SK-N-SH (cell line): Measurements from ENCODE around the gene NIT1. TPM values are rescaled to one million over a fixed set of nuclear protein-coding genes. Genes with fewer than 3 reads are reported as not detected.

Source experiments
- CTCF ChIA-PET: fragments of 300-600, 350-600 bp; formaldehyde crosslinking; extraction: SDS; loops from one replicate; lab custom pipeline; 2021; lab: Yijun Ruan, JAX
- POLR2A ChIA-PET: fragments of 350-600 bp; sonication (Branson Sonifier 250); formaldehyde crosslinking; extraction: SDS; loops from one replicate; lab custom pipeline; 2020; ENCODE audit warnings: antibody characterized with exemption, inconsistent platforms; lab: Yijun Ruan, JAX
- DNase-seq: peaks from one replicate; pipeline ENCODE4 v3.0.0; 2012
- H2AFZ ChIP-seq: fragments of 200-600 bp; sonication (generic); 2 replicates; pipeline ENCODE4 v1.8.1; 2016; ENCODE audit warnings: antibody characterized with exemption, mild to moderate bottlenecking, low read depth
- H3F3A ChIP-seq: fragments of 200-600 bp; sonication (generic); replicated peaks from 2 replicates; pipeline ENCODE3; 2016; ENCODE audit warnings: antibody characterized with exemption, mild to moderate bottlenecking; ENCODE audit not compliant: insufficient read depth
- H3K27ac ChIP-seq, 2 experiments: fragments of 200-500 bp in 1 of 2; fragments of 200-600 bp in 1 of 2; sonication (Bioruptor generic) in 1 of 2; sonication (generic), shearing (Covaris generic) in 1 of 2; 2 replicates each; pipeline versions ENCODE4 v1.5.1 to v1.6.1; 2014 to 2016; ENCODE audit warnings: low read depth in 2 of 2, inconsistent platforms in 1 of 2, low read length in 1 of 2, mild to moderate bottlenecking in 1 of 2, mixed read lengths in 1 of 2
- H3K27me3 ChIP-seq: fragments of 200-600 bp; sonication (generic), shearing (Covaris generic); 2 replicates; pipeline ENCODE4 v1.6.1; 2016; ENCODE audit warnings: mixed run types; ENCODE audit not compliant: insufficient read depth
- H3K36me3 ChIP-seq, 2 experiments: fragments of 200-500 bp in 1 of 2; fragments of 200-600 bp in 1 of 2; sonication (Bioruptor generic) in 1 of 2; sonication (generic) in 1 of 2; replicated peaks in 1 of 2; 2 replicates each; pipeline versions ENCODE3 to v1.5.1; 2014 to 2016; ENCODE audit warnings: low read length in 1 of 2, mild to moderate bottlenecking in 1 of 2; ENCODE audit not compliant: insufficient read depth in 2 of 2, control insufficient read depth in 1 of 2
- H3K4me1 ChIP-seq, 2 experiments: fragments of 200-500 bp in 1 of 2; fragments of 200-600 bp in 1 of 2; sonication (Bioruptor generic) in 1 of 2; sonication (generic), shearing (Covaris generic) in 1 of 2; 2 replicates each; pipeline versions ENCODE4 v1.5.1 to v1.6.1; 2014 to 2016; ENCODE audit warnings: low read depth in 1 of 2, low read length in 1 of 2, mixed run types in 1 of 2; ENCODE audit not compliant: insufficient read depth in 2 of 2, control insufficient read depth in 1 of 2
- H3K4me2 ChIP-seq: fragments of 200-600 bp; sonication (generic), shearing (Covaris generic); 2 replicates; pipeline ENCODE4 v1.6.1; 2017; ENCODE audit warnings: mixed run types
- H3K4me3 ChIP-seq, 2 experiments: fragments of 200-500 bp in 1 of 2; fragments of 200-600 bp in 1 of 2; sonication (Bioruptor generic) in 1 of 2; sonication (generic), shearing (Covaris generic) in 1 of 2; 2 replicates each; pipeline versions ENCODE4 v1.5.1 to v1.8.1; 2014 to 2016; ENCODE audit warnings: low read depth in 2 of 2, inconsistent platforms in 1 of 2, low read length in 1 of 2, mild to moderate bottlenecking in 1 of 2, mixed read lengths in 1 of 2, moderate library complexity in 1 of 2
- H3K79me2 ChIP-seq: fragments of 200-600 bp; sonication (generic); 2 replicates; pipeline ENCODE4 v1.8.1; 2017; ENCODE audit warnings: mild to moderate bottlenecking; ENCODE audit not compliant: insufficient read depth
- H3K9ac ChIP-seq: fragments of 200-600 bp; sonication (generic); 2 replicates; pipeline ENCODE4 v1.6.1; 2017; ENCODE audit warnings: mixed run types
- H3K9me2 ChIP-seq: fragments of 200-600 bp; sonication (generic); 2 replicates; pipeline ENCODE4 v1.6.1; 2017; ENCODE audit warnings: mixed run types
- H3K9me3 ChIP-seq: fragments of 200-600 bp; sonication (generic); 2 replicates; pipeline ENCODE4 v1.6.1; 2017; ENCODE audit warnings: mixed run types, mild to moderate bottlenecking, moderate library complexity
- H4K20me1 ChIP-seq: fragments of 200-600 bp; sonication (generic); 2 replicates; pipeline ENCODE4 v1.6.1; 2017; ENCODE audit warnings: mild to moderate bottlenecking, mixed run types; ENCODE audit not compliant: insufficient read depth
- CHD2 ChIP-seq: fragments of 150-350 bp; IDR thresholded peaks from 2 replicates; pipeline ENCODE4 v1.6.1; 2018; ENCODE audit warnings: low read length; ENCODE audit not compliant: partially characterized antibody
- FOSL2 ChIP-seq: IDR thresholded peaks from 2 replicates; pipeline ENCODE4 v1.4.0; 2012; ENCODE audit warnings: low read depth, mild to moderate bottlenecking, moderate library complexity, borderline replicate concordance
- FOXJ3 ChIP-seq: sonication (generic); formaldehyde crosslinking; IDR thresholded peaks from 2 replicates; pipeline ENCODE4 v1.5.1; 2020; ENCODE audit warnings: mild to moderate bottlenecking, missing genetic modification reagents
- FOXM1 ChIP-seq: IDR thresholded peaks from 2 replicates; pipeline ENCODE4 v1.4.0; 2012; ENCODE audit warnings: low read depth, mild to moderate bottlenecking
- GATA2 ChIP-seq: sonication (generic); formaldehyde crosslinking; IDR thresholded peaks from 2 replicates; pipeline ENCODE4 v1.5.0; 2020; ENCODE audit warnings: mild to moderate bottlenecking, missing genetic modification reagents
- IRF3 ChIP-seq: fragments of 150-350 bp; IDR thresholded peaks from 2 replicates; pipeline ENCODE4 v1.6.1; 2016; ENCODE audit warnings: mild to moderate bottlenecking, low read depth, low read length
- JUND ChIP-seq: IDR thresholded peaks from 2 replicates; pipeline ENCODE4 v1.4.0; 2012
- MXI1 ChIP-seq: IDR thresholded peaks from 2 replicates; pipeline ENCODE4 v1.6.1; 2012; ENCODE audit warnings: mild to moderate bottlenecking, low read depth, low read length, improper control_type of control experiment
- NFIC ChIP-seq: IDR thresholded peaks from 2 replicates; pipeline ENCODE4 v1.4.0; 2012; ENCODE audit warnings: borderline replicate concordance
- RCOR1 ChIP-seq: fragments of 150-350 bp; IDR thresholded peaks from 2 replicates; pipeline ENCODE4 v1.6.1; 2017; ENCODE audit warnings: antibody characterized with exemption, low read length
- RFX5 ChIP-seq: IDR thresholded peaks from 2 replicates; pipeline ENCODE4 v1.6.1; 2012; ENCODE audit warnings: mild to moderate bottlenecking, improper control_type of control experiment, low read length
- RXRA ChIP-seq: IDR thresholded peaks from 2 replicates; pipeline ENCODE4 v1.4.0; 2012; ENCODE audit warnings: low read depth, mild to moderate bottlenecking, borderline replicate concordance
- SMC3 ChIP-seq: IDR thresholded peaks from 2 replicates; pipeline ENCODE4 v1.6.1; 2012; ENCODE audit warnings: low read depth, low read length, improper control_type of control experiment
- TAF1 ChIP-seq: IDR thresholded peaks from 2 replicates; pipeline ENCODE4 v1.6.1; 2012; ENCODE audit warnings: low read depth, mild to moderate bottlenecking, low read length, moderate library complexity, borderline replicate concordance
- TEAD4 ChIP-seq: IDR thresholded peaks from 2 replicates; pipeline ENCODE4 v1.4.0; 2012; ENCODE audit warnings: mild to moderate bottlenecking, borderline replicate concordance; ENCODE audit not compliant: insufficient read depth
- YY1 ChIP-seq: IDR thresholded peaks from 2 replicates; pipeline ENCODE4 v1.4.0; 2012; ENCODE audit warnings: low read depth, mild to moderate bottlenecking
- WGBS: methylation state at CpG from one replicate; pipeline ENCODE4 v1.1.6; 2017; ENCODE audit warnings: low lambda C conversion rate; 5-methylcytosine and 5-hydroxymethylcytosine counted together
- polyA plus RNA-seq, 3 experiments: library from polyadenylated mRNA; depleted of rRNA; stranded (reverse); fragments of >200 nt; gene quantifications; 2 replicates each; pipeline ENCODE4 v1.2.3, GENCODE V29; 2012
- TF ChIP-seq, protein P1 (sequence below): IDR thresholded peaks from 2 replicates; pipeline ENCODE4 v1.4.0; 2012; ENCODE audit warnings: low read depth, borderline replicate concordance
- TF ChIP-seq, protein P2 (sequence below): IDR thresholded peaks from 2 replicates; pipeline ENCODE4 v1.4.0; 2012; ENCODE audit warnings: low read depth
- TF ChIP-seq, protein P3 (sequence below): IDR thresholded peaks from 2 replicates; pipeline ENCODE4 v1.4.0; 2012; ENCODE audit warnings: low read depth, borderline replicate concordance
- TF ChIP-seq, protein P4 (sequence below): IDR thresholded peaks from 2 replicates; pipeline ENCODE4; 2012

NIT1 gene
- polyA plus RNA-seq, 1 of the 3 experiments (the other 2 are of a cell fraction), result 38.7 TPM

DNA sequence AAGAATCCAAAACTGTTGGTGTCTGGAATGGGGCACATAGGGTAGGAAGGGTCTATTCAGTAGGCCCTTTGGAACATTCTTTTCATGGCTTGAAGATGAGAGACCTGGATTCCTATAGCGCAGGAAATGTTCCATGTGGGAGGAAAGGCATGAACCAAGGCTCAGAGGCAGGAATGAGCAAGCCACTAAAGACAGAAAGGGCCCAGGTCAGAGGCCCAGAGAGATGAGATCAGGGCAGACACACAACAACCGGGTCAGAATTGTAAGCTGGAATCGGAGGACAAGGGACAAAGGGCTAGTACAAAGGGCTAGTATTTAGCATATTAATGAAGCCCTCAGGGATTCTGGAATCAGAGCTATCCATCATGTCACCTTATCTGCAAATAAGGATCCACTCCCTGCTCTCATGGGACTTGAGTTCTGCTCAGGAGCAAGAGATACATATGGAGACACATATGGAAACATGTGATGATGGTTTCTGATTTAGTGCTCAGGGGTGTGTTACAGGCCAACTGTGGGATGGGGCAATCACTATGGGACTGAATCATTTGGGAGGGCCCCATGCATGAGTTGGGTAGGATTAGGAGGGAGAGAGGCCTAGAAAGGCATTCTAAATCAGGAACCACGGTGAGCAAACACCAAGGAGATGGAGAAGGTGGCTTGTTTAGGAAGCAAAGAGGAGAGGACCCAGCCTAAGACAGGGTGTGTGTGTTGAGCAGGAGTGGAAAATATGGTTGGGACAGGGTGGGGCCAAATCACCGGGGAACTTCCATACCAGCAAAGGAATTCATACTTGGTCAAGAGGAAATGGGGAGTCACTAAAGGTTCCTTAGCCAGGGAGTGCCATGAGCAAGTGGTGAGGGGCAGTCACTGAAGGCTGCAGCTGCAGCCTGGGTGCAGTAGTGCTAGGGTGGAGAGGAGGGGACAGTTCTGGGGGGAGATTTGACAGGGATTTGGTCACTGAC, 37.2 kb upstream of the NIT1 start:
- no peak overlapping the region for H3K4me2 ChIP-seq
- DNase-seq, result no peak
- WGBS, result 49% methylated on average over 5 of the region's 5 CpGs
- H3K79me2 ChIP-seq, result no peaks in the 10 kb centered on the region
- H4K20me1 ChIP-seq, result no peaks in the 10 kb centered on the region
- CTCF ChIA-PET, result interaction anchor here (0.7 to 22.7 kb wide), 4 partner anchors 9 to 85 kb away, joined by 3 to 198 read pairs (median 6); partner anchors contain the start of genes KLHDC9 and NECTIN4
- H2AFZ ChIP-seq, result no peak overlapping the region
- no peaks in the 10 kb centered on the region for H3K36me3 ChIP-seq
- no peak overlapping the region for H3K27ac ChIP-seq
- POLR2A ChIA-PET, result no interaction called here
- H3K4me1 ChIP-seq, result peaks cover 8 to 13% of the 10 kb centered on the region in 2 experiments; a peak in 2 of 4 replicates
- no peak overlapping the region for H3K4me3 ChIP-seq
- no peak for TF ChIP-seq SMC3
- TF ChIP-seq JUND, result no peak
- no peak for TF ChIP-seq FOXM1
- TF ChIP-seq, protein P1, sequence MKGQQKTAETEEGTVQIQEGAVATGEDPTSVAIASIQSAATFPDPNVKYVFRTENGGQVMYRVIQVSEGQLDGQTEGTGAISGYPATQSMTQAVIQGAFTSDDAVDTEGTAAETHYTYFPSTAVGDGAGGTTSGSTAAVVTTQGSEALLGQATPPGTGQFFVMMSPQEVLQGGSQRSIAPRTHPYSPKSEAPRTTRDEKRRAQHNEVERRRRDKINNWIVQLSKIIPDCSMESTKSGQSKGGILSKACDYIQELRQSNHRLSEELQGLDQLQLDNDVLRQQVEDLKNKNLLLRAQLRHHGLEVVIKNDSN, result no peak
- TF ChIP-seq RFX5, result no peak
- TF ChIP-seq, protein P2, sequence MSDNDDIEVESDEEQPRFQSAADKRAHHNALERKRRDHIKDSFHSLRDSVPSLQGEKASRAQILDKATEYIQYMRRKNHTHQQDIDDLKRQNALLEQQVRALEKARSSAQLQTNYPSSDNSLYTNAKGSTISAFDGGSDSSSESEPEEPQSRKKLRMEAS, result no peak
- TF ChIP-seq IRF3, result no peak
- TF ChIP-seq TEAD4, result no peak
- no peak for TF ChIP-seq NFIC
- TF ChIP-seq FOSL2, result no peak
- TF ChIP-seq CHD2, result no peak
- TF ChIP-seq RCOR1, result no peak
- TF ChIP-seq, all 33 proteins: peak for 0
- Histone ChIP-seq H3F3A (no peaks in the 10 kb centered on the region), H3K27me3 (no peaks in the 10 kb centered on the region), H3K9me3 (no peaks in the 10 kb centered on the region), H3K9me2 (no peaks in the 10 kb centered on the region), H3K9ac (no peak overlapping the region)

- H2AFZ ChIP-seq, result no peak overlapping the region
- no peaks in the 10 kb centered on the region for H4K20me1 ChIP-seq
- DNase-seq, result no peak
- no peak overlapping the region for H3K9ac ChIP-seq
- 75% methylated on average over 5 of the region's 5 CpGs for WGBS
- no peaks in the 10 kb centered on the region for H3F3A ChIP-seq
- no peak overlapping the region for H3K27ac ChIP-seq
- H3K79me2 ChIP-seq, result no peaks in the 10 kb centered on the region
- no peak overlapping the region for H3K4me2 ChIP-seq
- POLR2A ChIA-PET, result no interaction called here
- no peaks in the 10 kb centered on the region for H3K27me3 ChIP-seq
- no peaks in the 10 kb centered on the region for H3K36me3 ChIP-seq
- no peaks in the 10 kb centered on the region for H3K9me2 ChIP-seq
- H3K4me3 ChIP-seq, result no peak overlapping the region
- H3K9me3 ChIP-seq, result no peaks in the 10 kb centered on the region
- CTCF ChIA-PET, result interaction anchor here (1.9 to 22.7 kb wide), 2 partner anchors 10 to 15 kb away, joined by 8 to 198 read pairs; partner anchors contain the start of gene KLHDC9
- peaks cover 8 to 13% of the 10 kb centered on the region in 2 experiments; a peak in 2 of 4 replicates for H3K4me1 ChIP-seq
- no peak for TF ChIP-seq GATA2 (CRISPR knock-in tag)
- TF ChIP-seq TAF1, result no peak
- TF ChIP-seq FOXJ3 (CRISPR knock-in tag), result no peak
- no peak for TF ChIP-seq SMC3
- TF ChIP-seq RXRA, result no peak
- TF ChIP-seq YY1, result no peak
- no peak for TF ChIP-seq FOXM1
- TF ChIP-seq, protein P1, result no peak
- no peak for TF ChIP-seq MXI1
- TF ChIP-seq, protein P3, sequence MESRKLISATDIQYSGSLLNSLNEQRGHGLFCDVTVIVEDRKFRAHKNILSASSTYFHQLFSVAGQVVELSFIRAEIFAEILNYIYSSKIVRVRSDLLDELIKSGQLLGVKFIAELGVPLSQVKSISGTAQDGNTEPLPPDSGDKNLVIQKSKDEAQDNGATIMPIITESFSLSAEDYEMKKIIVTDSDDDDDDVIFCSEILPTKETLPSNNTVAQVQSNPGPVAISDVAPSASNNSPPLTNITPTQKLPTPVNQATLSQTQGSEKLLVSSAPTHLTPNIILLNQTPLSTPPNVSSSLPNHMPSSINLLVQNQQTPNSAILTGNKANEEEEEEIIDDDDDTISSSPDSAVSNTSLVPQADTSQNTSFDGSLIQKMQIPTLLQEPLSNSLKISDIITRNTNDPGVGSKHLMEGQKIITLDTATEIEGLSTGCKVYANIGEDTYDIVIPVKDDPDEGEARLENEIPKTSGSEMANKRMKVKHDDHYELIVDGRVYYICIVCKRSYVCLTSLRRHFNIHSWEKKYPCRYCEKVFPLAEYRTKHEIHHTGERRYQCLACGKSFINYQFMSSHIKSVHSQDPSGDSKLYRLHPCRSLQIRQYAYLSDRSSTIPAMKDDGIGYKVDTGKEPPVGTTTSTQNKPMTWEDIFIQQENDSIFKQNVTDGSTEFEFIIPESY, result no peak
- TF ChIP-seq, protein P4, sequence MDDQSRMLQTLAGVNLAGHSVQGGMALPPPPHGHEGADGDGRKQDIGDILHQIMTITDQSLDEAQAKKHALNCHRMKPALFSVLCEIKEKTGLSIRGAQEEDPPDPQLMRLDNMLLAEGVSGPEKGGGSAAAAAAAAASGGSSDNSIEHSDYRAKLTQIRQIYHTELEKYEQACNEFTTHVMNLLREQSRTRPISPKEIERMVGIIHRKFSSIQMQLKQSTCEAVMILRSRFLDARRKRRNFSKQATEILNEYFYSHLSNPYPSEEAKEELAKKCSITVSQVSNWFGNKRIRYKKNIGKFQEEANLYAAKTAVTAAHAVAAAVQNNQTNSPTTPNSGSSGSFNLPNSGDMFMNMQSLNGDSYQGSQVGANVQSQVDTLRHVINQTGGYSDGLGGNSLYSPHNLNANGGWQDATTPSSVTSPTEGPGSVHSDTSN, result no peak
- no peak for TF ChIP-seq RFX5
- no peak for TF ChIP-seq TEAD4
- TF ChIP-seq CHD2, result no peak
Observed at GRCh38 chr1:161081519-161081918, 36.4 kb upstream of the NIT1 start.
